Measurements from ENCODE around the gene EEF1A2.

EEF1A2 gene

GRCh38 chr20:63503524-63503923 lies 4.6 kb upstream of the EEF1A2 start:
- TF ChIP-seq CTCF (conservative IDR thresholded peaks at IDR 0.05; ENCODE audit: low read depth, low read length): no peak
- no peak for DNase-seq (ENCODE audit: low read depth)
- no peak overlapping the region for H3K4me3 ChIP-seq (ENCODE audit: low read depth, low read length)

GRCh38 chr20:63502671-63503172 lies 3.8 kb upstream of the EEF1A2 start:
- TF ChIP-seq CTCF (conservative IDR thresholded peaks at IDR 0.05; ENCODE audit: low read depth, low read length): no peak
- DNase-seq (ENCODE audit: low read depth): no peak
- no peak overlapping the region for H3K4me3 ChIP-seq (ENCODE audit: low read depth, low read length)

- H3K4me3 ChIP-seq (ENCODE audit: low read depth, low read length): no peak overlapping the region
- peak; percentile 19 for DNase-seq (ENCODE audit: low read depth)
- TF ChIP-seq CTCF (conservative IDR thresholded peaks at IDR 0.05; ENCODE audit: low read depth, low read length): no peak
Measured at GRCh38 chr20:63501818-63502670, 3.2 kb upstream of the EEF1A2 start.

- no peak overlapping the region for H3K4me3 ChIP-seq (ENCODE audit: low read depth, low read length)
- no peak for DNase-seq (ENCODE audit: low read depth)
- TF ChIP-seq CTCF (conservative IDR thresholded peaks at IDR 0.05; ENCODE audit: low read depth, low read length): no peak
Measured at GRCh38 chr20:63500902-63501817, 2.3 kb upstream of the EEF1A2 start.

- DNase-seq (ENCODE audit: low read depth): no peak
- no peak overlapping the region for H3K4me3 ChIP-seq (ENCODE audit: low read depth, low read length)
- no peak for TF ChIP-seq CTCF (conservative IDR thresholded peaks at IDR 0.05; ENCODE audit: low read depth, low read length)
Measured at GRCh38 chr20:63500151-63500901, 1.4 kb upstream of the EEF1A2 start.

GRCh38 chr20:63499338-63499969 lies 571 bp upstream of the EEF1A2 start:
- DNase-seq (ENCODE audit: low read depth): no peak
- no peak for TF ChIP-seq CTCF (conservative IDR thresholded peaks at IDR 0.05; ENCODE audit: low read depth, low read length)
- H3K4me3 ChIP-seq (ENCODE audit: low read depth, low read length): no peak overlapping the region

Measured in choroid plexus epithelial cell (primary cell).